K562 (cell line): ENCODE data around the gene DAPK1. TPM values are rescaled to one million over a fixed set of nuclear protein-coding genes. Genes with fewer than 3 reads are reported as not detected.

ENCODE experiments used
- CBFB ChIP-seq: sonication (generic); formaldehyde crosslinking; IDR thresholded peaks from 2 replicates; pipeline ENCODE4 v1.4.0; 2020; ENCODE audit warnings: mild to moderate bottlenecking, missing genetic modification reagents
- DMBX1 ChIP-seq: fragments of 250-450 bp; sonication (Bioruptor Pico); IDR thresholded peaks from 2 replicates; pipeline ENCODE4 v1.8.0; 2022; ENCODE audit warnings: inconsistent platforms, mild to moderate bottlenecking, moderate library complexity, borderline replicate concordance
- ETV5 ChIP-seq: sonication (generic); formaldehyde crosslinking; IDR thresholded peaks from 2 replicates; pipeline ENCODE4 v1.4.0; 2020; ENCODE audit warnings: low read depth, mild to moderate bottlenecking, missing genetic modification reagents
- FOSL1 ChIP-seq: fragments of 200-800 bp; sonication (Bioruptor generic); conservative IDR thresholded peaks from 2 replicates; pipeline ENCODE4 v1.6.1; 2016; ENCODE audit warnings: missing genetic modification characterization, missing compliant biosample characterization
- FOXJ2 ChIP-seq: fragments of 200-800 bp; sonication (Bioruptor generic); IDR thresholded peaks from 2 replicates; pipeline ENCODE4 v1.6.1; 2016; ENCODE audit warnings: missing genetic modification characterization, missing compliant biosample characterization
- GATAD2A ChIP-seq: fragments of 450-650 bp; IDR thresholded peaks from 2 replicates; pipeline ENCODE4 v1.6.1; 2017
- KAT2B ChIP-seq: IDR thresholded peaks from one replicate; pipeline ENCODE4 v1.6.1; 2012; ENCODE audit warnings: low read depth, mild to moderate bottlenecking, control low read depth, inconsistent platforms, low read length, moderate library complexity
- LCOR ChIP-seq: sonication (generic); formaldehyde crosslinking; IDR thresholded peaks from 2 replicates; pipeline ENCODE4 v1.8.0; 2022; ENCODE audit warnings: mild to moderate bottlenecking, missing genetic modification reagents
- MCM2 ChIP-seq: fragments of 450-650 bp; IDR thresholded peaks from 2 replicates; pipeline ENCODE4 v1.6.1; 2017; ENCODE audit warnings: low read depth, mild to moderate bottlenecking
- NFXL1 ChIP-seq: fragments of 450-650 bp; formaldehyde crosslinking; IDR thresholded peaks from 2 replicates; pipeline ENCODE4 v1.4.0; 2021; ENCODE audit warnings: mild to moderate bottlenecking
- NFYB ChIP-seq: IDR thresholded peaks from 2 replicates; pipeline ENCODE4 v1.6.1; 2011; ENCODE audit warnings: mild to moderate bottlenecking, moderate library complexity; ENCODE audit not compliant: insufficient read length; ENCODE audit errors: extremely low read depth
- POLR3G ChIP-seq: IDR thresholded peaks from 2 replicates; pipeline ENCODE4 v1.6.1; 2011; ENCODE audit not compliant: insufficient read length, insufficient replicate concordance; ENCODE audit errors: extremely low read depth
- RAD21 ChIP-seq, 2 experiments: fragments of 250-450 bp in 1 of 2; fragments of 450-650 bp in 1 of 2; sonication (Bioruptor Pico) in 1 of 2; formaldehyde crosslinking in 1 of 2; IDR thresholded peaks in 1 of 2; conservative IDR thresholded peaks in 1 of 2; 2 replicates each; pipeline versions ENCODE4 v1.4.0 to v1.8.0; 2020 to 2022; ENCODE audit warnings: mild to moderate bottlenecking in 2 of 2, moderate library complexity in 1 of 2
- SIRT6 ChIP-seq: IDR thresholded peaks from one replicate; pipeline ENCODE4 v1.6.1; 2012; ENCODE audit warnings: low read depth, mild to moderate bottlenecking, control low read depth, inconsistent platforms, low read length, moderate library complexity
- SMARCE1 ChIP-seq: fragments of 450-650 bp; IDR thresholded peaks from 2 replicates; pipeline ENCODE4 v1.7.1; 2016; ENCODE audit warnings: mild to moderate bottlenecking
- SNRNP70 ChIP-seq: fragments of 200-400 bp; formaldehyde crosslinking; optimal IDR thresholded peaks from 2 replicates; pipeline ENCODE3; 2017; ENCODE audit warnings: low read depth, low read length
- TBL1XR1 ChIP-seq, 2 experiments: IDR thresholded peaks; 2 replicates each; pipeline ENCODE4 v1.6.1; 2012; ENCODE audit warnings: improper control_type of control experiment in 2 of 2, low read length in 2 of 2, mild to moderate bottlenecking in 1 of 2
- ZBTB7A ChIP-seq: IDR thresholded peaks from 2 replicates; pipeline ENCODE4 v1.6.1; 2011; ENCODE audit warnings: low read depth, mild to moderate bottlenecking, low read length, moderate library complexity, borderline replicate concordance; ENCODE audit not compliant: control insufficient read depth
- ZC3H8 ChIP-seq: fragments of 450-650 bp; IDR thresholded peaks from 2 replicates; pipeline ENCODE4 v1.6.1; 2017
- ZNF12 ChIP-seq: sonication (generic); formaldehyde crosslinking; IDR thresholded peaks from 2 replicates; pipeline ENCODE4 v1.4.0; 2020; ENCODE audit warnings: mild to moderate bottlenecking, missing genetic modification reagents
- ZNF57 ChIP-seq: fragments of 450-650 bp; formaldehyde crosslinking; IDR thresholded peaks from 2 replicates; pipeline ENCODE4 v1.4.0; 2020; ENCODE audit warnings: mild to moderate bottlenecking, moderate library complexity
- polyA plus RNA-seq, 8 experiments: library from polyadenylated mRNA; depleted of rRNA in 4 of 8; stranded (reverse) in 5 of 8; unstranded in 3 of 8; fragments of >200 nt; fragmentation: Nextera tagmentation in 2 of 8; fragmentation: Illumina TruSeq in 1 of 8; extraction: Ambion mirVana in 2 of 8; extraction: Trizol in 1 of 8; gene quantifications; 2 replicates each; pipeline versions ENCODE4 v1.2.1 to v1.2.3, GENCODE V29; 2011 to 2014; ENCODE audit warnings: inconsistent platforms in 1 of 8, missing spikeins in 1 of 8
- total RNA-seq, 7 experiments: library from RNA; depleted of rRNA in 6 of 7; stranded (reverse); fragments of >200 nt in 6 of 7; fragmentation: Illumina TruSeq in 2 of 7; extraction: Trizol in 2 of 7; gene quantifications; 2 replicates each; pipeline versions ENCODE4 v1.2.1 to v1.2.3, GENCODE V29; 2011 to 2021; ENCODE audit warnings: low replicate concordance in 1 of 7
- TF ChIP-seq, protein P1 (sequence below): fragments of 450-650 bp; formaldehyde crosslinking; IDR thresholded peaks from 2 replicates; pipeline ENCODE4 v1.4.0; 2022; ENCODE audit warnings: missing genetic modification characterization
- TF ChIP-seq, protein P2 (sequence below): sonication (generic); formaldehyde crosslinking; IDR thresholded peaks from 2 replicates; pipeline ENCODE4 v1.8.0; 2022; ENCODE audit warnings: missing genetic modification reagents, mild to moderate bottlenecking, moderate library complexity, borderline replicate concordance
- TF ChIP-seq, protein P3 (sequence below): fragments of 450-650 bp; formaldehyde crosslinking; IDR thresholded peaks from 2 replicates; pipeline ENCODE4 v1.4.0; 2020; ENCODE audit warnings: mild to moderate bottlenecking
- TF ChIP-seq, protein P4 (sequence below): sonication (generic); formaldehyde crosslinking; IDR thresholded peaks from 2 replicates; pipeline ENCODE4 v1.8.1; 2023; ENCODE audit warnings: mild to moderate bottlenecking, missing genetic modification reagents

Gene DAPK1
- total and polyA plus RNA-seq, 9 of the 15 experiments (the other 6 are each of a cell fraction or from before 2014, with no cell fraction given), result 1.7 to 26.4 (median 15.8) TPM

DNA sequence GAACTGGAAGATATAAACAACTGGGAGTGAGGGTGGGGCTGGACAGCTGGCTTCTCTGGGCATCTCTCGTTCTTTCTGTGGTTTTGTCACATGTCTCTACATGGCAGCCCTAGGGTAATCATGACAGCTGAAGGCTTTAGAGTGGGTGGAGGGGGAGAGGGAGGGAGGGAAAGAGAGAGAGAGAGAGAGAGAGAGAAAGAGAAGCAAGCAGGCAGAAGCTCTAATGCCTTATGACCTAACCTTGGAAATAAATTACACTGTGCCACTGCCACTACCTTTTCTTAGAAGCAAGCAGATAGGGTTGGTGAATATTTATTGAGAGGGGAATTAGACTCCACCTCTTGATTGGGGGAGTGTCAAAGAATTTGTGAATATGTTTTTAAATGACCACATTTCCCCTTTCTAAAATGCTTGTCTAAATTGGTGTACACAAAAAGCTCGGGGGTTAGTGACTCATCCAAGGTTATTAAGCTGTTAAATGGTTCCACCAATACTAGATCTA lies 2.6 kb upstream of the DAPK1 start (continued):
- TF ChIP-seq SMARCE1, result peak; percentile 59; the same call in 1 of the 2 replicates
- no peak for TF ChIP-seq DMBX1 (CRISPR knock-in tag)
- no peak for TF ChIP-seq LCOR (CRISPR knock-in tag)
- no peak for TF ChIP-seq SNRNP70
- TF ChIP-seq GATAD2A, result no peak
- no peak for TF ChIP-seq NFXL1 (CRISPR knock-in tag)
- no peak for TF ChIP-seq SIRT6
- TF ChIP-seq MCM2, result no peak
- TF ChIP-seq, protein P1, sequence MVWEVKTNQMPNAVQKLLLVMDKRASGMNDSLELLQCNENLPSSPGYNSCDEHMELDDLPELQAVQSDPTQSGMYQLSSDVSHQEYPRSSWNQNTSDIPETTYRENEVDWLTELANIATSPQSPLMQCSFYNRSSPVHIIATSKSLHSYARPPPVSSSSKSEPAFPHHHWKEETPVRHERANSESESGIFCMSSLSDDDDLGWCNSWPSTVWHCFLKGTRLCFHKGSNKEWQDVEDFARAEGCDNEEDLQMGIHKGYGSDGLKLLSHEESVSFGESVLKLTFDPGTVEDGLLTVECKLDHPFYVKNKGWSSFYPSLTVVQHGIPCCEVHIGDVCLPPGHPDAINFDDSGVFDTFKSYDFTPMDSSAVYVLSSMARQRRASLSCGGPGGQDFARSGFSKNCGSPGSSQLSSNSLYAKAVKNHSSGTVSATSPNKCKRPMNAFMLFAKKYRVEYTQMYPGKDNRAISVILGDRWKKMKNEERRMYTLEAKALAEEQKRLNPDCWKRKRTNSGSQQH (CRISPR knock-in tag), result 0 out of 2 replicates have a peak, but pooled peaks have one; percentile 39
- TF ChIP-seq ZC3H8, result no peak
- TF ChIP-seq KAT2B, result no peak
- no peak for TF ChIP-seq POLR3G
- peak; percentile 59 for TF ChIP-seq FOSL1 (tag)
- TF ChIP-seq, protein P2, sequence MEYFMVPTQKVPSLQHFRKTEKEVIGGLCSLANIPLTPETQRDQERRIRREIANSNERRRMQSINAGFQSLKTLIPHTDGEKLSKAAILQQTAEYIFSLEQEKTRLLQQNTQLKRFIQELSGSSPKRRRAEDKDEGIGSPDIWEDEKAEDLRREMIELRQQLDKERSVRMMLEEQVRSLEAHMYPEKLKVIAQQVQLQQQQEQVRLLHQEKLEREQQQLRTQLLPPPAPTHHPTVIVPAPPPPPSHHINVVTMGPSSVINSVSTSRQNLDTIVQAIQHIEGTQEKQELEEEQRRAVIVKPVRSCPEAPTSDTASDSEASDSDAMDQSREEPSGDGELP (CRISPR knock-in tag), result no peak
- TF ChIP-seq FOXJ2 (tag), result peak; percentile 70
- TF ChIP-seq, protein P3, sequence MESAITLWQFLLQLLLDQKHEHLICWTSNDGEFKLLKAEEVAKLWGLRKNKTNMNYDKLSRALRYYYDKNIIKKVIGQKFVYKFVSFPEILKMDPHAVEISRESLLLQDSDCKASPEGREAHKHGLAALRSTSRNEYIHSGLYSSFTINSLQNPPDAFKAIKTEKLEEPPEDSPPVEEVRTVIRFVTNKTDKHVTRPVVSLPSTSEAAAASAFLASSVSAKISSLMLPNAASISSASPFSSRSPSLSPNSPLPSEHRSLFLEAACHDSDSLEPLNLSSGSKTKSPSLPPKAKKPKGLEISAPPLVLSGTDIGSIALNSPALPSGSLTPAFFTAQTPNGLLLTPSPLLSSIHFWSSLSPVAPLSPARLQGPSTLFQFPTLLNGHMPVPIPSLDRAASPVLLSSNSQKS (CRISPR knock-in tag), result no peak
- TF ChIP-seq CBFB (CRISPR knock-in tag), result no peak
- TF ChIP-seq ZNF12 (CRISPR knock-in tag), result no peak
- TF ChIP-seq ZNF57 (CRISPR knock-in tag), result no peak
- TF ChIP-seq NFYB, result no peak
- TF ChIP-seq ETV5 (CRISPR knock-in tag), result no peak
- 0 out of 4 replicates have a peak, but pooled peaks of 1 of the 2 experiments have one; percentile 12 for TF ChIP-seq RAD21 (CRISPR knock-in tag; conservative IDR thresholded peaks at IDR 0.05 in 1 of 2, IDR thresholded peaks at IDR 0.05 in 1 of 2)
- TF ChIP-seq TBL1XR1 (IDR thresholded peaks at IDR 0.05; ENCODE audit: low read length in 2 of 2), result no peak
- TF ChIP-seq, protein P4, sequence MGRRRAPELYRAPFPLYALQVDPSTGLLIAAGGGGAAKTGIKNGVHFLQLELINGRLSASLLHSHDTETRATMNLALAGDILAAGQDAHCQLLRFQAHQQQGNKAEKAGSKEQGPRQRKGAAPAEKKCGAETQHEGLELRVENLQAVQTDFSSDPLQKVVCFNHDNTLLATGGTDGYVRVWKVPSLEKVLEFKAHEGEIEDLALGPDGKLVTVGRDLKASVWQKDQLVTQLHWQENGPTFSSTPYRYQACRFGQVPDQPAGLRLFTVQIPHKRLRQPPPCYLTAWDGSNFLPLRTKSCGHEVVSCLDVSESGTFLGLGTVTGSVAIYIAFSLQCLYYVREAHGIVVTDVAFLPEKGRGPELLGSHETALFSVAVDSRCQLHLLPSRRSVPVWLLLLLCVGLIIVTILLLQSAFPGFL, result no peak
- no peak for TF ChIP-seq ZBTB7A
